Upper lobe of right lung (tissue), 1 donor: ENCODE measurements around the gene ONECUT2. TPM values are rescaled to one million over a fixed set of nuclear protein-coding genes. Genes with fewer than 3 reads are reported as not detected.

Source experiments
- ATAC-seq: fragments of 200-7000 bp; cut with Tn5 transposase; one replicate; pipeline ENCODE4 v1.9.1; 2020; ENCODE audit warnings: mild to moderate bottlenecking, moderate library complexity
- DNase-seq: peaks from one replicate; pipeline ENCODE4 v3.0.0-alpha.2; 2020
- H3K27ac ChIP-seq: fragments of 200-600 bp; one replicate; pipeline ENCODE4 v1.8.0; 2022
- H3K27me3 ChIP-seq: fragments of 200-600 bp; one replicate; pipeline ENCODE4 v1.8.0; 2022; ENCODE audit warnings: mild to moderate bottlenecking
- H3K36me3 ChIP-seq: fragments of 200-600 bp; one replicate; pipeline ENCODE4 v1.8.0; 2022
- H3K4me1 ChIP-seq: fragments of 200-600 bp; one replicate; pipeline ENCODE4 v1.8.0; 2022
- H3K4me3 ChIP-seq: fragments of 200-600 bp; one replicate; pipeline ENCODE4 v1.8.0; 2022; ENCODE audit warnings: mild to moderate bottlenecking
- H3K9me3 ChIP-seq: fragments of 200-600 bp; one replicate; pipeline ENCODE4 v1.8.0; 2022
- CTCF ChIP-seq: fragments of 200-600 bp; IDR thresholded peaks from one replicate; pipeline ENCODE4 v1.8.0; 2022; ENCODE audit warnings: antibody characterized with exemption
- intact Hi-C: fragments of 100-400 bp; cut with DNase I; formaldehyde crosslinking; loops from one replicate; pipeline ENCODE4 v1.11.0; 2022
- total RNA-seq: library from RNA; stranded (reverse); fragmentation: NEBNext Ultra II Directional; extraction: Animal tissue kit (Norgen Biotek cat#: 25700); gene quantifications from one replicate; pipeline ENCODE4 v1.2.1, GENCODE V29; 2021
- donor health status: DM: no; HTN: yes; CAD: no; lungs with severe emphysema.

The ONECUT2 gene
- total RNA-seq, 1 donor from 2014 or later = 0.03 TPM

- Histone ChIP-seq H3K27me3 (peaks cover 90% of the 10 kb centered on the region), H3K27ac (no peak overlapping the region), H3K4me1 (peaks cover 16% of the 10 kb centered on the region), H3K36me3 (no peaks in the 10 kb centered on the region), H3K4me3 (no peak overlapping the region), H3K9me3 (no peaks in the 10 kb centered on the region)
- DNase-seq = no peak
- TF ChIP-seq CTCF = no peak
- intact Hi-C loops = no loop called here
- no peak for ATAC-seq
Observed at GRCh38 chr18:57439985-57440330, 4.8 kb downstream of the ONECUT2 start.

- peaks cover 16% of the 10 kb centered on the region for H3K4me1 ChIP-seq
- H3K27me3 ChIP-seq = peaks cover 92% of the 10 kb centered on the region
- no peak overlapping the region for H3K27ac ChIP-seq
- DNase-seq (no peak), ATAC-seq (no peak)
- no peak overlapping the region for H3K4me3 ChIP-seq
- no peak for TF ChIP-seq CTCF
- no peaks in the 10 kb centered on the region for H3K36me3 ChIP-seq
- intact Hi-C loops = no loop called here
- H3K9me3 ChIP-seq = no peaks in the 10 kb centered on the region
Observed at GRCh38 chr18:57440331-57441070, 5.3 kb downstream of the ONECUT2 start.

- DNase-seq (no peak), ATAC-seq (no peak)
- Histone ChIP-seq H3K4me3 (no peak overlapping the region), H3K27ac (no peak overlapping the region), H3K9me3 (no peaks in the 10 kb centered on the region), H3K36me3 (no peaks in the 10 kb centered on the region), H3K27me3 (peaks cover 98% of the 10 kb centered on the region), H3K4me1 (peaks cover 16% of the 10 kb centered on the region)
- intact Hi-C loops = no loop called here
- no peak for TF ChIP-seq CTCF
Observed at GRCh38 chr18:57441071-57441794, 6.1 kb downstream of the ONECUT2 start.

- DNase-seq = no peak
- TF ChIP-seq CTCF = no peak
- no peak for ATAC-seq
- Histone ChIP-seq H3K9me3 (no peaks in the 10 kb centered on the region), H3K27ac (no peak overlapping the region), H3K36me3 (no peaks in the 10 kb centered on the region), H3K4me3 (no peak overlapping the region), H3K4me1 (peaks cover 9% of the 10 kb centered on the region), H3K27me3 (peaks cover 84% of the 10 kb centered on the region)
- intact Hi-C loops = no loop called here
Observed at GRCh38 chr18:57443247-57443646, 8.1 kb downstream of the ONECUT2 start.

- intact Hi-C loops = no loop called here
- Histone ChIP-seq H3K36me3 (no peaks in the 10 kb centered on the region), H3K4me1 (peaks cover 7% of the 10 kb centered on the region), H3K27me3 (peaks cover 79% of the 10 kb centered on the region), H3K27ac (no peak overlapping the region), H3K9me3 (no peaks in the 10 kb centered on the region), H3K4me3 (no peak overlapping the region)
- DNase-seq (no peak), ATAC-seq (no peak)
- no peak for TF ChIP-seq CTCF
Observed at GRCh38 chr18:57443702-57444101, 8.5 kb downstream of the ONECUT2 start.
